HFFc6 (cell line): ENCODE data around the gene KRTAP3-3. TPM values are rescaled to one million over a fixed set of nuclear protein-coding genes. Genes with fewer than 3 reads are reported as not detected.
A peak's percentile ranks its signal among the peaks of the same experiment; 100 is the strongest.

Experiments
- DNase-seq: peaks from one replicate; pipeline ENCODE4 v3.0.0-alpha.2; 2018
- H3K27ac Mint-ChIP-seq: 2 replicates; pipeline ENCODE4 v1.8.0; 2020; ENCODE audit warnings: mild to moderate bottlenecking, mixed read lengths
- H3K27me3 Mint-ChIP-seq: 2 replicates; pipeline ENCODE4 v1.8.0; 2021; ENCODE audit warnings: mild to moderate bottlenecking, moderate library complexity, mixed read lengths; ENCODE audit not compliant: insufficient read depth
- H3K36me3 Mint-ChIP-seq: 2 replicates; pipeline ENCODE4 v1.8.0; 2021; ENCODE audit warnings: low read depth, mixed read lengths
- H3K4me1 Mint-ChIP-seq: 2 replicates; pipeline ENCODE4 v1.8.0; 2020; ENCODE audit warnings: low read depth, mixed read lengths
- H3K4me3 Mint-ChIP-seq: 2 replicates; pipeline ENCODE4 v1.8.0; 2020; ENCODE audit warnings: mild to moderate bottlenecking, moderate library complexity, mixed read lengths
- H3K9me3 Mint-ChIP-seq: 2 replicates; pipeline ENCODE4 v1.8.0; 2020; ENCODE audit warnings: mild to moderate bottlenecking, mixed read lengths
- CTCF ChIP-seq: fragments of 200-600 bp; sonication (generic); IDR thresholded peaks from 2 replicates; pipeline ENCODE4 v1.5.0; 2021; ENCODE audit warnings: antibody characterized with exemption, mild to moderate bottlenecking
- total RNA-seq, 6 experiments: library from RNA; stranded (reverse); fragmentation: NEBNext Ultra II Directional; extraction: Animal tissue kit (Norgen Biotek cat#: 25700); gene quantifications; 2 replicates in 1 of 6; 3 replicates in 5 of 6; pipeline ENCODE4 v1.2.3, GENCODE V29; 2021

KRTAP3-3 gene
- total RNA-seq, 6 experiments from 2014 or later: not detected

GRCh38 chr17:40950176-40950575 is 43.8 kb downstream of the KRTAP3-3 start:
- Mint-ChIP-seq H3K27me3 (peaks cover under 1% of the 10 kb centered on the region), H3K9me3 (no peaks in the 10 kb centered on the region), H3K27ac (no peak overlapping the region), H3K4me1 (peaks cover 63% of the 10 kb centered on the region), H3K36me3 (no peaks in the 10 kb centered on the region), H3K4me3 (no peak overlapping the region)
- DNase-seq: no peak
- TF ChIP-seq CTCF: no peak

- no peak for TF ChIP-seq CTCF
- H3K4me1 Mint-ChIP-seq: peaks cover 56% of the 10 kb centered on the region
- H3K9me3 Mint-ChIP-seq: no peaks in the 10 kb centered on the region
- no peak for DNase-seq
- peaks cover 1% of the 10 kb centered on the region for H3K27me3 Mint-ChIP-seq
- H3K4me3 Mint-ChIP-seq: 0 out of 2 replicates have a peak overlapping the region, but pooled peaks have one; percentile 1
- peak overlapping the region; percentile 27; the same call in 1 of the 2 replicates for H3K27ac Mint-ChIP-seq
- no peaks in the 10 kb centered on the region for H3K36me3 Mint-ChIP-seq
Observed at GRCh38 chr17:40949418-40949817, 44.5 kb downstream of the KRTAP3-3 start.

- no peak overlapping the region for H3K27ac Mint-ChIP-seq
- TF ChIP-seq CTCF: no peak
- peaks cover 41% of the 10 kb centered on the region for H3K4me1 Mint-ChIP-seq
- no peak overlapping the region for H3K4me3 Mint-ChIP-seq
- H3K9me3 Mint-ChIP-seq: no peaks in the 10 kb centered on the region
- no peaks in the 10 kb centered on the region for H3K36me3 Mint-ChIP-seq
- DNase-seq: no peak
- peaks cover 1% of the 10 kb centered on the region for H3K27me3 Mint-ChIP-seq
Observed at GRCh38 chr17:40947929-40948328, 46.0 kb downstream of the KRTAP3-3 start.

GRCh38 chr17:40945414-40945813 is 48.5 kb downstream of the KRTAP3-3 start:
- no peak for DNase-seq
- peaks cover 18% of the 10 kb centered on the region for H3K4me1 Mint-ChIP-seq
- no peak for TF ChIP-seq CTCF
- H3K9me3 Mint-ChIP-seq: no peaks in the 10 kb centered on the region
- peaks cover 1% of the 10 kb centered on the region for H3K27me3 Mint-ChIP-seq
- H3K4me3 Mint-ChIP-seq: no peak overlapping the region
- H3K27ac Mint-ChIP-seq: no peak overlapping the region
- H3K36me3 Mint-ChIP-seq: no peaks in the 10 kb centered on the region

- Mint-ChIP-seq H3K27ac (no peak overlapping the region), H3K4me3 (no peak overlapping the region), H3K9me3 (no peaks in the 10 kb centered on the region), H3K4me1 (peaks cover 9% of the 10 kb centered on the region), H3K27me3 (peaks cover 1% of the 10 kb centered on the region), H3K36me3 (no peaks in the 10 kb centered on the region)
- TF ChIP-seq CTCF: no peak
- no peak for DNase-seq
Observed at GRCh38 chr17:40944531-40944930, 49.4 kb downstream of the KRTAP3-3 start.

Other genes starting within 250 kb of the KRTAP3-3 start
- gene KRT25, start 238.8 kb downstream of the KRTAP3-3 start, total RNA-seq: not detected
- gene KRT26, start 222.0 kb downstream of the KRTAP3-3 start, total RNA-seq: not detected
- gene KRT27, start 211.6 kb downstream of the KRTAP3-3 start, total RNA-seq: not detected
- not detected for gene KRT28, start 194.2 kb downstream of the KRTAP3-3 start, total RNA-seq
- gene KRT10, start 171.6 kb downstream of the KRTAP3-3 start, total RNA-seq: 10 to 100 TPM; 61.4 to 71.0 (median 65.3) TPM
- not detected for gene KRT12, start 126.9 kb downstream of the KRTAP3-3 start, total RNA-seq
- gene KRT20, start 108.9 kb downstream of the KRTAP3-3 start, total RNA-seq: not detected
- gene KRT23, start 56.5 kb downstream of the KRTAP3-3 start, total RNA-seq: under 1 TPM in 1 of 6 experiments, not detected in 5; 0.14 TPM
- not detected for gene KRT39, start 27.2 kb downstream of the KRTAP3-3 start, total RNA-seq
- not detected for gene KRT40, start 9.8 kb downstream of the KRTAP3-3 start, total RNA-seq
- not detected for gene KRTAP3-2, start 5.7 kb upstream of the KRTAP3-3 start, total RNA-seq
- 10 to 100 TPM in 1 of 6 experiments, 1 to 10 TPM in 5; 2.5 to 10.2 (median 3.3) TPM for gene KRTAP3-1, start 15.0 kb upstream of the KRTAP3-3 start, total RNA-seq
- gene KRTAP1-5, start 33.0 kb upstream of the KRTAP3-3 start, total RNA-seq: 100 to 1,000 TPM in 1 of 6 experiments, 10 to 100 TPM in 5; 61.6 to 114 (median 76.8) TPM
- gene KRTAP1-4, start 36.0 kb upstream of the KRTAP3-3 start, total RNA-seq: not detected
- gene KRTAP1-3, start 40.7 kb upstream of the KRTAP3-3 start, total RNA-seq: not detected
- 1 to 10 TPM in 1 of 6 experiments, under 1 TPM in 5; 0.21 to 1.1 (median 0.50) TPM for gene KRTAP1-1, start 47.3 kb upstream of the KRTAP3-3 start, total RNA-seq
- gene KRTAP2-1, start 53.2 kb upstream of the KRTAP3-3 start, total RNA-seq: under 1 TPM in 1 of 6 experiments, not detected in 5; 0.38 TPM
- gene KRTAP2-2, start 61.1 kb upstream of the KRTAP3-3 start, total RNA-seq: under 1 TPM in 4 of 6 experiments, not detected in 2; 0.46 to 0.96 (median 0.53) TPM
- 100 to 1,000 TPM in 1 of 6 experiments, 10 to 100 TPM in 5; 30.3 to 105 (median 44.4) TPM for gene KRTAP2-3, start 66.0 kb upstream of the KRTAP3-3 start, total RNA-seq
- gene KRTAP2-4, start 71.7 kb upstream of the KRTAP3-3 start, total RNA-seq: not detected
- gene KRTAP4-7, start 90.0 kb upstream of the KRTAP3-3 start, total RNA-seq: not detected
- gene KRTAP4-8, start 104.0 kb upstream of the KRTAP3-3 start, total RNA-seq: not detected
- gene KRTAP4-16, start 108.0 kb upstream of the KRTAP3-3 start, total RNA-seq: not detected
- gene KRTAP4-9, start 111.2 kb upstream of the KRTAP3-3 start, total RNA-seq: under 1 TPM in 2 of 6 experiments, not detected in 4; 0.85 to 0.90 TPM
- gene KRTAP4-11, start 124.2 kb upstream of the KRTAP3-3 start, total RNA-seq: not detected
- gene KRTAP4-12, start 130.0 kb upstream of the KRTAP3-3 start, total RNA-seq: 1 to 10 TPM; 6.1 to 8.4 (median 6.7) TPM
- not detected for gene KRTAP4-6, start 146.4 kb upstream of the KRTAP3-3 start, total RNA-seq
- not detected for gene KRTAP4-5, start 155.7 kb upstream of the KRTAP3-3 start, total RNA-seq
- not detected for gene KRTAP4-4, start 166.6 kb upstream of the KRTAP3-3 start, total RNA-seq
- not detected for gene KRTAP4-3, start 174.1 kb upstream of the KRTAP3-3 start, total RNA-seq
- not detected for gene KRTAP4-2, start 184.1 kb upstream of the KRTAP3-3 start, total RNA-seq
- not detected for gene KRTAP4-1, start 190.7 kb upstream of the KRTAP3-3 start, total RNA-seq
- not detected for gene KRTAP9-1, start 195.7 kb upstream of the KRTAP3-3 start, total RNA-seq
- not detected for gene KRTAP9-2, start 232.5 kb upstream of the KRTAP3-3 start, total RNA-seq
- not detected for gene KRTAP9-3, start 238.3 kb upstream of the KRTAP3-3 start, total RNA-seq
- gene KRTAP9-8, start 243.8 kb upstream of the KRTAP3-3 start, total RNA-seq: not detected